Measurements from ENCODE around the gene CRYBG1. TPM values are rescaled to one million over a fixed set of nuclear protein-coding genes. Genes with fewer than 3 reads are reported as not detected.
"Not testable (repeated sequence)": the region's sequence is repeated elsewhere in the genome, so short reads cannot be mapped to it uniquely, and the experiment has no call there.

CRYBG1 gene
- total RNA-seq, 1 experiment from 2014 or later = 0.66 TPM

DNA sequence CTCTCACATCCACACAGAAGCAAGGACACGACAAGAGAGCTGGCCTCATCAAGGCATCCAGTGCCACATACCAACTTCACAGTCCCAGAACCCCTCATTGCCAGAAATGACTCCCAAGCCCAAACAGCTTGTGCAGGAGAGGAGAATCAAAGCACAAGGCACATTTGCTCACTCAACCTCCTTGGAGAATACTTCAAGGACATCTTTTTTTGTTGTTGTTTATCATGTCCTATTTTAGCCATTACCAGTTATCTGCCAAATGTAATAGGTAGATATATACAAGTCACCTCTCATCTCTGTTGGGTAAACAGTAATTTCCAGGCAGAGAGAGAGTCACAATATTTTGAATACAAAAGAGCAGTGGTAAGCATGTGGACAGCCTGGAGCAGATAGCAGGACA, 221.0 kb downstream of the CRYBG1 start:
- no peak for DNase-seq
- no peak overlapping the region for H3K4me3 ChIP-seq (ENCODE audit: insufficient read depth, low read depth, low read length)
- peaks cover 2% of the 10 kb centered on the region; the same call in 1 of the 2 replicates for H3K36me3 ChIP-seq (replicated peaks; ENCODE audit: control insufficient read depth, insufficient read depth, low read length)
- H3K27me3 ChIP-seq (ENCODE audit: control insufficient read depth, insufficient read depth, low read length) = no peaks in the 10 kb centered on the region

DNA sequence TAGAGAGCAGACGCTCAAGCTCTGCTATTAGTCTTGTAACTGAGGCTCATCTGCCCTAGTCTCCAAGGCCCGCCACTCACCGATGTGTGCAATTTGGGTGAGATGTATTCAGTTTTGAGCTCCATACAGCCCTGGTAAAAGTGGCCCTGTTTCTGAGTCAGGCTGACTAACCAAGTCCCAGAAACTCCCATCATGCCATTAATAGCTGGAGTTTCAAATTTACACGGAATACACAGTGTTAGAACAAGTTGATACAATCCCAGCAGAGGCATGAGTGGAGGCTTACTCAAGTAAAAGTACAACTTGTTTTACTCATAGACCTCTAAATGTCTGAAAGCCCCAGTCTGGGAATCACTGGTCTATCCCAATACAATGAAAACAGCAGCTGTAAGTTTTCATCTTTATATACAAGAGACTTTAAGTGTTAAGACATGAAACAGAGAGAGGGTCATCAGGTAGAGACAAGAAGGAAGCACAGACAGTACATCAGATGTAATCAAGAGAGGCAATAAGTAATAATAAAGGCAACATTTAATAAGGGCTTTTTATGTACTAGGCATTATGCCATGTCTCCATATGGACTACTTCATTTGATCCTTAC, 226.4 kb downstream of the CRYBG1 start:
- H3K36me3 ChIP-seq (replicated peaks; ENCODE audit: control insufficient read depth, insufficient read depth, low read length) = peaks cover 6% of the 10 kb centered on the region; the same call in 1 of the 2 replicates
- H3K27me3 ChIP-seq (ENCODE audit: control insufficient read depth, insufficient read depth, low read length) = no peaks in the 10 kb centered on the region
- H3K4me3 ChIP-seq (ENCODE audit: insufficient read depth, low read depth, low read length) = no peak overlapping the region
- no peak for DNase-seq

DNA sequence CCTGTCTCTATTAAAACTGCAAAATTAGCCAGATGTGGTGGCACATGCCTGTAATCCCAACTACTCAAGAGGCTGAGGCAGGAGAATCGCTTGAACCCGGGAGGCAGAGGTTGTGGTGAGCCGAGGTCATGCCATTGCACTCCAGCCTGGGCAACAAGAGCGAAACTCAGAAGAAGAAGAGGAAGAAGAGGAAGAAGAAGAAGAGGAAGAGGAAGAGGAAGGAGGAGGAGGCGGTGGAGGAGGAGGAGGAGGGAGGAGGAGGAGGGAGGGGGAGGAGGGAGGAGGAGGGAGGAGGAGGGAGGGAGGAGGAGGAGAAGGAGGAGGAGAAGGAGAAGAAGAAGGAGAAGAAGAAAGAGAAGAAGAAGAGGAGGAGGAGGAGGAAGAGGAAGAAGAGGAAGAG, 228.4 kb downstream of the CRYBG1 start:
- not testable (repeated sequence) for DNase-seq; H3K27me3 ChIP-seq (ENCODE audit: control insufficient read depth, insufficient read depth, low read length); H3K36me3 ChIP-seq (replicated peaks; ENCODE audit: control insufficient read depth, insufficient read depth, low read length); H3K4me3 ChIP-seq (ENCODE audit: insufficient read depth, low read depth, low read length)

DNA sequence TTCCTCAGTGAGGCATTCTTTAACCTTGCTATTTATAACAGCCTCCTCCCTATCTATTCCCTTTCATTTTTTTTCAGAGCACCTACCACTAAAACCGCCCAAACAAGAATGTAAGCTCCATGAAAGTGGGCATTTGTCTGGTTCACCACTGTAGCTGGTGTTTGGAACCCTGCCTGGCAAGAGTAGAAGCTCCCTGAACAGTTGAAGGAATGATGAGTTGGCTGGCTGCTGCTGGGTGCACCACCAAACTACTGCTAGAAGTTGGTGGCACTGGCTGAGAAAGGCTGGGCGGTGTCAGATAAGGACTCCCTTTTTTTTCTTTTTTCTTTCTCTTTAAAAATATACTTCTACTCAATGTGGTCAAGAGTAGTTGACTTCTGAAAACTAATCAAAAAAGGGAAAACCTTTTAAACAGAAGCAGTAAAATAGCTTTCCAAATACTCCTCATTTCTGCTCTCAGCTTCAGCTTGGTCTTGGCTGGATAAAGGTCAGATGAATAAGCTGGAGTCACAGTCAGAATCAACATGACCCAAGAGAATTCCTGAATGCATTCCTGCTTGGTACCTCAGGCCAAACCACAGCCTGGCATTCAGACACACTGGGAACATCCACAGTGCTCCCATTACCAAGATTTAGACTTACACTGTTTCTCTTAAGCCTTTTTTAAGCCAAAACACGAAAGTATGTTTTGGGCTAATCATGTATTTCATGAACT, 230.8 kb downstream of the CRYBG1 start:
- Histone ChIP-seq H3K4me3 (ENCODE audit: insufficient read depth, low read depth, low read length) (no peak overlapping the region), H3K36me3 (replicated peaks; ENCODE audit: control insufficient read depth, insufficient read depth, low read length) (peaks cover 4% of the 10 kb centered on the region; the same call in 1 of the 2 replicates), H3K27me3 (ENCODE audit: control insufficient read depth, insufficient read depth, low read length) (no peaks in the 10 kb centered on the region)
- no peak for DNase-seq

DNA sequence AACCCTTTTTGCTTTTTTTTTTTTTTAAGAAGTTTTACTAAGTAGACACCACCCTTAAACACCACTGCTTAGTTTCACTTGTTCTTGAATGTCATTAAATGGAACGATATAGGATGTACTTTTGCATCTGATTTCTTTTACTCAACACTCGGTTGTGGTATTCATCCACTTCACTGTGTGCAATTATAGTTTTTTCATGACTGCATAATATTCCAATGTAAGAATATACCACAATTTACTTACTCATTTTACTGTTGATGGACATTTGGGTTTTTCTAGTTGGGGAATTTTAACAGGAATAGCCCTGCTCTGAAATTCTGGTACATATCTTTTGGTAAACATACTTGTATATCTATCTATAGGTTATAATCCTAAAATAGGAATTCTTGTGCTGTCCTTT, 238.9 kb downstream of the CRYBG1 start:
- H3K27me3 ChIP-seq (ENCODE audit: control insufficient read depth, insufficient read depth, low read length) = no peaks in the 10 kb centered on the region
- no peaks in the 10 kb centered on the region; the same call in 1 of the 2 replicates for H3K36me3 ChIP-seq (replicated peaks; ENCODE audit: control insufficient read depth, insufficient read depth, low read length)
- no peak overlapping the region for H3K4me3 ChIP-seq (ENCODE audit: insufficient read depth, low read depth, low read length)
- DNase-seq = no peak

DNA sequence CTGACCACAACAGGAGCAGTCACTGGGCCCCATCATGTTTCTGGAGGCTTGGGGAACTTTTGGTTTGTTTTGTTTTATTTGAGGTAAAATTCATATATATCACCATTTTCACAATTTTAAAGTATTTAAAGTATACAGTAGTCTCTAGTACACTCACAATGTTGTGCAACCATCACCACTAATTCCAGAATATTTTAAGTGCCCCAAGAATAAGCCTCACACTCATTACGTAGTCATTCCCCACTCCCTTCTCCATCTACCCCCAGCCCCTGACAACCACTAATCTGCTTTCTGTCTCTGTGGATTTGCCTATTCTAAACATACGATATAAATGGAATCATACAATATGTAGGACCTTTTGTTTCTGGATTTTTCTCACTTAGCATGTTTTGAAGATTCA, 239.8 kb downstream of the CRYBG1 start:
- DNase-seq = no peak
- Histone ChIP-seq H3K4me3 (ENCODE audit: insufficient read depth, low read depth, low read length) (no peak overlapping the region), H3K27me3 (ENCODE audit: control insufficient read depth, insufficient read depth, low read length) (no peaks in the 10 kb centered on the region), H3K36me3 (replicated peaks; ENCODE audit: control insufficient read depth, insufficient read depth, low read length) (no peaks in the 10 kb centered on the region; the same call in 1 of the 2 replicates)

DNA sequence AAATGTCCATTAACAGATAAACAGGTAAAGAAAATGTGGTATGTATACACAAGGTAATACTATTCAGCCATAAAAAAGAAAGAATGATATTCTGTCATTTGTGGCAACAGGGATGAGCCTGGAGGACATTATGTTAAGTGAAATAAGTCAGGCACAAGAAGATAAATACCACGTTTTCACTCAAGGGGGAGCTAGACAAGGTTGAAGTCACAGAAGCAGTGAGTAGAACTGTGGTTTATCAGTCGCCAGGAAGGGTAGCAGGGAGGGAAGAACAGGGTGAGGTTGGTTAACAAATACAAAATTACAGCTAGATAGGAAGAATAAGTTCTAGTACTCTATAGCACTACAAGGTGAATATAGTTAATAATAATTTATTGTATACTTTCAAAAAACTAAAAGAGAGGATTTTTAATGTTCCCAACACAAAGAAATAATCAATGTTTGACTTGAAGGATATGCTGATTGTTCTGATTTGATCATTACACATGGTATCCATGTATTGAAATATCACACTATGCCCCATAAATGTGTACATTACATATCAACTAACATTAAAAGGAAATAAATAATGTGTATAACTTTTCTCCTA, 247.7 kb downstream of the CRYBG1 start:
- no peak overlapping the region for H3K4me3 ChIP-seq (ENCODE audit: insufficient read depth, low read depth, low read length)
- peak; percentile 30 for DNase-seq
- no peaks in the 10 kb centered on the region; the same call in 1 of the 2 replicates for H3K36me3 ChIP-seq (replicated peaks; ENCODE audit: control insufficient read depth, insufficient read depth, low read length)
- H3K27me3 ChIP-seq (ENCODE audit: control insufficient read depth, insufficient read depth, low read length) = no peaks in the 10 kb centered on the region

DNA sequence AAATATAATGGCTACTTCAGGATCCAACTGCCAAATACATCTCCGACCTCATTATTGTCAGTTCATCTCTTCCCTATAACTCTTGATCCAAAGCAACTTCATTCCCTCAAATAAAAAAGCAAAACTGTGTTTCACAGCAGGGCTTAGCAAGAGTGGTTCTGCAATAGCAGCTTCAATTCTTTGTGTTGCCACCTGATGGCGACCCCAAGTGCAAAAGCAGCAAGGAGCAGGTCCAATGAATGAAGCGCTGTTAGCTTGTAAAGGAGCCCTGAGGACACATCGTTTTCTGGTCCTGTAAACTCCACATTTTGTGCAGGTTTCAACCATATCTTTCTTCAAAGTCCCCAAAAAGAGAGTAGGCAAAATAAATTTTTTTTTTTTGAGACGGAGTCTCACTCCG, 249.2 kb downstream of the CRYBG1 start:
- DNase-seq = no peak
- Histone ChIP-seq H3K36me3 (replicated peaks; ENCODE audit: control insufficient read depth, insufficient read depth, low read length) (no peaks in the 10 kb centered on the region; the same call in 1 of the 2 replicates), H3K27me3 (ENCODE audit: control insufficient read depth, insufficient read depth, low read length) (no peaks in the 10 kb centered on the region), H3K4me3 (ENCODE audit: insufficient read depth, low read depth, low read length) (no peak overlapping the region)

DNA sequence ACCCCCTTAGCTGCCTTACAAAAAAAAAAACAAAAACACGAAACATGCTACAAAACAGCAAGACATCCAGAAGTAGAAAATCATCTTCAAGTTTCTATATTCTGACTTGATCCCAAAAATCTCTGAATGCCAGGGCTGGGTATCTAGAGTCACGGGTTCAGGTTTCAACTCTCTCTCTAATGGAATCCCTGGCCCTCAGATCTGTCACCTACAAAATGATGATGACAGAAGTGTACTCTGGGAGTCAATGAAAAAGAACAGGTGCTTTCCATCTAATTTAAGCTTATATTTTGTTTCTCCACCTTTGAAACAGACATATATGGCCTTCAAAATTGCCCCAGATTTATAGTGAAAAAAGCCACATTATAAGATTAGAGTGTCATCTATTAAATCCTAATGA, 250.5 kb downstream of the CRYBG1 start:
- no peaks in the 10 kb centered on the region for H3K27me3 ChIP-seq (ENCODE audit: control insufficient read depth, insufficient read depth, low read length)
- H3K36me3 ChIP-seq (replicated peaks; ENCODE audit: control insufficient read depth, insufficient read depth, low read length) = no peaks in the 10 kb centered on the region; the same call in 1 of the 2 replicates
- no peak for DNase-seq
- no peak overlapping the region for H3K4me3 ChIP-seq (ENCODE audit: insufficient read depth, low read depth, low read length)

DNA sequence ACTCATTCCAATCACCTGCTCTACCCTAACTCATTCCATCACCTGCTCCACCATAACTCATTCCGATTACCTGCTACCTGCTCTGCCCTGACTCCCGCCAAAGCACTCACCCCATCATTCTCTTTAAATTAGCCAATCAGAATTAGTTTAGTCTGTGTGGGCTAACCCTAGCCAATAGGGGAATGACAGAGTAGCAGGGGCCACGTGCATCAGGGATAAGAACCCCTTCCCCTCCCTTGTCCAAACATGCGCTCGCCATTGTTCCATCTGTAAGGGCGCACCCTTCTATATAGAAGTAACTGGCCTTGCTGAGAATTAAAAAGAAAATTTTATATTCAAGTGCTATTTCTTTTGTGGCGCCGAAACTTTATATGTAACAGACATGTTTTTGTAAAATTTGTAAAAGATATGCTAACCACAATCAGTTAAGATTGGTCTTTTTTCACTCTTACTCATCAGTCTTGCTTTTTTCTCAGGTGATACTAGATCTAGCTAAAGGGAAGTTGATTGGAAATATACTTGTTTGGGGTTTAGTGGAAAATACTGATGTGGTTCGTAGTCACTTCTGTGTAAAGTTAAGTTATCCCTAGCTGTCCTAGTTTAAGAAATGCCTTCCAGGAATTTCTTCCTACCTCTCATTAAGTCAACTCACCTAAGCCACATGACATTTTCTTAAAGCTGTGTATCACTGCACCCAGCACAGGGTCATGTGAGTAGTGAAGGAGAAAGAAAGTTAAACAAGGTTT, 252.3 kb downstream of the CRYBG1 start:
- DNase-seq = no peak
- no peaks in the 10 kb centered on the region for H3K27me3 ChIP-seq (ENCODE audit: control insufficient read depth, insufficient read depth, low read length)
- H3K36me3 ChIP-seq (replicated peaks; ENCODE audit: control insufficient read depth, insufficient read depth, low read length) = no peaks in the 10 kb centered on the region; the same call in 1 of the 2 replicates
- H3K4me3 ChIP-seq (ENCODE audit: insufficient read depth, low read depth, low read length) = no peak overlapping the region

DNA sequence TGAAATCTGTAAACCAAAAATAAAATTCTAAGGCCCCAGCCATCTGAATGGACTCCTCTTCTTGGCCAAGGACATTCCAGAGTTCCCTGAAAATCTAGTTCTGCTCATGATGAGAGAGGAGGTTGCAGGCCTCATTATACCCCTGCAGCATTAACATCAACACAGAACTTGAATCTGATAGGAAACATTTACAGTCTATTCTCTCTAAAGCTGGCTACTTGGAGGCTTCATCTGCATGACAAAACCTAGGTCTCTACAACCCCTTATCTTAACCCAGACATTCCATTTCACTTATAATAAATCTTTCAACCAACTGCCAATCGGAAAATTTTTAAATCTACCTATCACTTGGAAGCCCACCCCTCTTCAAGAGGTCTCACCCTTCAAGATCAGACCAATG, 253.1 kb downstream of the CRYBG1 start:
- Histone ChIP-seq H3K36me3 (replicated peaks; ENCODE audit: control insufficient read depth, insufficient read depth, low read length) (no peaks in the 10 kb centered on the region; the same call in 1 of the 2 replicates), H3K4me3 (ENCODE audit: insufficient read depth, low read depth, low read length) (no peak overlapping the region), H3K27me3 (ENCODE audit: control insufficient read depth, insufficient read depth, low read length) (no peaks in the 10 kb centered on the region)
- DNase-seq = no peak

DNA sequence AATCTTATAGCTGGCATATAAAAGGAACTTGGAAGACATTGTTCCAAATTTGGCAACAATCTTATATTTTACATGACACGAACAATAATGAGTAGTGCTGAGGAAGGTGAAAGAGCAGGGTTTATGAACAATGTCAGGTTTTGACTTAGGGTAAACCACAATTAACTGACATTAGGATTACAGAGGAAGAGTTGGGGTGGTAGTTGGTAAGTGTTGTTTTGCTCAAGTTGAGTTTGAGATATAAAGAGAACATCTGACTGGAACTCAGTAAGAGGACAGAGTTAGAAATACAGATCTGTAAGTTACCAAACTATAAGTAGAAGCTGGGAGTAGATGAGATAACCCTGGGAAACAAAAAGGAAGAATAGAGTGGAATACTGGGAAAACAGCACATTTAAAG, 253.6 kb downstream of the CRYBG1 start:
- DNase-seq = no peak
- Histone ChIP-seq H3K4me3 (ENCODE audit: insufficient read depth, low read depth, low read length) (no peak overlapping the region), H3K27me3 (ENCODE audit: control insufficient read depth, insufficient read depth, low read length) (no peaks in the 10 kb centered on the region), H3K36me3 (replicated peaks; ENCODE audit: control insufficient read depth, insufficient read depth, low read length) (no peaks in the 10 kb centered on the region)

DNA sequence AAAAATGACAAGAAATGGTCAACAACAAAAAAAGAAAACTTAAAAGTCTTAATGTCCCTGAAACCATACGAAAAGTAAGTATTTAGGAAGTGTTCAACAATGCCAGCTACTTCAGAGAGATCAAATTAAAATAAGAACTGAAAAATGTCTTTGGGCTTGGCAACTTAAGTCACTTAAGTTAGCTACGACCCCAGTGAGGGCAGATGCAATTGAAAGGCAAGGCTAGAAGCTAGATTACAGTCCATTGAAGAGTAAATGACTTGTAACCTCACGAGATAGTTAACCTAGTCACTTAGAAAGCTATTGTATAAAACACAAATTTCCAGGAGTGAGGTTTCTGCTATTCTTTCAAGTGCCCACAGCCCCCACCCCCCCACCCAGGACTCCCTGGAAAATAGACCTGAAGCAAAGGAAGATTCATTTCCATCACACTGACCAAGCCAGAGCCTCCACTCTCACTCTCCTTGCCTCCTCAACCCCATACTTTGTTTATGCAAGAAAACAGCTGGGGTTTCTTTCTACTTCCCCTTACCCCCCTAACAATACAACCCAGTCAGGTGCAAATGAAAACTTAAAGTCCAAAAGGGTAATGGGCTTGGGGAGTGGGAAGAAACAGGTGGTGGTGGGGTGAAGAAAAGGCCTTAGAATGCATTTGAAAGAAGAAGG, 254.2 kb downstream of the CRYBG1 start:
- Histone ChIP-seq H3K4me3 (ENCODE audit: insufficient read depth, low read depth, low read length) (no peak overlapping the region), H3K36me3 (replicated peaks; ENCODE audit: control insufficient read depth, insufficient read depth, low read length) (no peaks in the 10 kb centered on the region), H3K27me3 (ENCODE audit: control insufficient read depth, insufficient read depth, low read length) (no peaks in the 10 kb centered on the region)
- DNase-seq = peak; percentile 69

DNA sequence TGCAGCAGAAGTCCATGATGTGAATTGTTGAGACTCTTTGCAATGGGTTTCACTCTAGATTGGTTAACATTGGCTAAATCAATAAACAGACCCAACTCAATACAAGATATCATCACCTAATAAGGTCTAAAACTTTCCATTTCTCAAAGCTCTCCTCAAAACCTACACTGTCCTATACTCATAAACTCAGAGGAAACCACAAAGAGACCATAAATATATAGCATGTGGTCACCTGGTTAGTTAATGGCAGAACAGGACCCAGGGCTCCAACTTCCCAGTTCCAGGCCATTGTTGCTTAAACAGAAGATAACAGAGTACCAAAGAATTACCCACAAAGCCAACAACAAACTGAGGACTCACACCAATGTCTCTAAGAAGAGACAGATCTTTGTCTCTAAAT, 256.8 kb downstream of the CRYBG1 start:
- DNase-seq = no peak
- no peak overlapping the region for H3K4me3 ChIP-seq (ENCODE audit: insufficient read depth, low read depth, low read length)
- no peaks in the 10 kb centered on the region for H3K27me3 ChIP-seq (ENCODE audit: control insufficient read depth, insufficient read depth, low read length)
- no peaks in the 10 kb centered on the region for H3K36me3 ChIP-seq (replicated peaks; ENCODE audit: control insufficient read depth, insufficient read depth, low read length)

Data from H7 (cell line).